Colon (tissue), 2 donors: ENCODE results near the gene TRMT2A.
"Not testable (repeated sequence)": the region's sequence is repeated elsewhere in the genome, so short reads cannot be mapped to it uniquely, and the experiment has no call there.

Experiments
- FAIRE-seq: peaks from 2 replicates; lab custom pipeline; 2012; peaks lifted over from hg19 to GRCh38; lab: Jason Lieb, UNC
- donor health status: control.
- donor health status: control.

The TRMT2A gene

DNA sequence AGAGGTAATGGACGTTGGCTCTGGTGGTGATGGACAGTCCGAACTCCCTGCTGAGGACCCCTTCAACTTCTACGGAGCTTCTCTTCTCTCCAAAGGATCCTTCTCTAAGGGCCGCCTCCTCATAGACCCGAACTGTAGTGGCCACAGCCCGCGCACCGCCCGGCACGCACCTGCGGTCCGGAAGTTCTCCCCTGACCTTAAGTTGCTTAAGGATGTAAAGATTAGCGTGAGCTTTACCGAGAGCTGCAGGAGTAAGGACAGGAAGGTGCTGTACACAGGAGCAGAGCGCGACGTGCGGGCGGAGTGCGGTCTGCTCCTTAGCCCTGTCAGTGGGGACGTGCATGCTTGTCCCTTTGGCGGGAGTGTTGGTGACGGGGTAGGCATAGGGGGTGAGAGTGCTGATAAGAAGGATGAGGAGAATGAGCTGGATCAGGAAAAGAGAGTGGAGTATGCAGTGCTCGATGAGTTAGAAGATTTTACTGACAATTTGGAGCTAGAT lies 30.9 kb downstream of the TRMT2A start:
- FAIRE-seq: no peak

DNA sequence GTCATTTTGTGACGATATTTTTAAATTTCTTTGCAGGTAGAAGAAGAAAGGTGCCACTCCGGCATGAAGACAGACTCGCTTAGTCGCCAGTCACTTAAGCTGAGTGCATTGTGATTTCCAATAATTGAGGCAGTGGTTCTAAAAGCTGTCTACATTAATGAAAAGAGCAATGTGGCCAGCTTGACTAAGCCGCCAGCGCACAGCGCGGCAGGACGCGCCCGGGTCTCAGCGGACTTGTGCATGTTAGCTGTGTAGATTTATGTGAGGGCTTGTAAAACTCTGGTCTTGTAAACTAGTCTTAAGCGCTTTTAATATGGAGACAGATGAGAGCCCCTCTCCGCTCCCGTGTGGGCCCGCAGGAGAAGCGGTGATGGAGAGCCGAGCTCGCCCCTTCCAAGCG lies 31.4 kb downstream of the TRMT2A start:
- FAIRE-seq: no peak

DNA sequence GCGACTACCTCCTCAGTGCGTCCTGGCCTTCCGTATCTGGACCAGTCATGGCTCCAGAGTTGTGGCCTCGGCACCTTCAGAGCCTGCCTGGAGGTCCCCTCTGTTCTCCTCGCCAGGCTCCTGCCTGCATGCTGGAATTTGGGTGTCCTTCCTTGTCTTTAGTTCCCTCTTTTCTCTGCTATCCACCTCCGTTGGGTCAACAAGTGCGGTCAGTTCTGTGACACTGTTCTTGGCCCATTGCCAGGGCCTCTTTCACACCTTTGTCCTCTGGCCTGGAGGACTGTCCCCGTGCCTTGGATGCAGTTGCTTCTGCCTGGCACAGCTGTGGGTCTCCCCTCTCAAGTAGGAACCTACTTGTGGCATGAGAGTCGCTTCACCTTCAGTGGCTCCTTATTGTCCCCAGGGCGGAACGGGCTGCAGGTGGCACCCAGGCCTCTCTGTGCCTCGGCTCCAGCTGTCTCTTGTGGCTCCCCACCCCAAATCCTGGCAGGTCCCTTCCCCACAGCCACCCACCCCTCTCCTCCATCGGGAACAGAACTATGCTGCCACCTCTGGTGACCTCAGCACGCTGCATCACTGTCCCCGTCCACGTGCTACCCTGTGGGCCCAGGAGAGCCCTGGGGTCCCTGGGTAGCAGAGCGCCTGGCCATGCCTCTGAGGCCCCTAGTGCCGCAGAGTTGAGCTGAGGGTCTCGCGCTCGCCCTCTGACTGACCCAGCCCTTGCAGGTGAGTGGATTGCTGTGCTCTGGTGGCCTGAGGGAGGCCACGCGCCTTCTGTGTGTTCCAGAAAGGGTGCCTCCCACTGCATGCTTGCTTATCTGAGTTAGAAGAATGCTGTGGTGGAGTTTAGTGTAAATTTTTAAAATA lies 32.2 kb downstream of the TRMT2A start:
- FAIRE-seq: no peak

DNA sequence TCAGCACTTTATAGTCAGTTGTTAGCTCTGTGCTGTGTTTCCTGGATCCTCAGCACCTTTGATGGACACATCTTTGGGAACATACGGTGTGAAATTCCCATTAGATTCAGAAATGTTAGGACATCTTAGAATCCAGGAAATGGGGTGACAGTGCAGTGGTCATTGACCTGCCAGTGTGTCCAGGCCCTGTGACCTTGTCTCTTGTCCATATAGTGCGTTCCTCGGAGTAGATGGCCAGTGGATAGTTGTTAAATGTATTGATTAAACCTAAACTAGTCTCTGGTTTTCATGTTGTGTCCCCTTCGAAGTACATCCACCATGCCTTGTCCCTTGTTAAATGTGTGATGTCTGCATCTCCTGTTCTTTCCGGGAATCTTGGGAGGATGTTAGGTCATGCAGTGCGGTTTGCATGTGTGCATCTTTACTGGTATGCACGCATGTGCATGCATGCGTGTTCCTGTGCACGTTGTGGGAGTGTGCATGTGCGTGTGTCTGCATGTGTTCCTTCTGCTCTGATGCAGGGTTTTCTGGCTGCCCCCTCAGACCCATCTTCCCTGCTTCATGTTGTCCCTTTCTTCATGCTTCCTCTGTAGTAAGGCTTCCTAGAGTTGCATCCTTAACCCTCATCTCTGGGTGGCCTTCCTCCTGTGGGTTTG lies 33.0 kb downstream of the TRMT2A start:
- no peak for FAIRE-seq

DNA sequence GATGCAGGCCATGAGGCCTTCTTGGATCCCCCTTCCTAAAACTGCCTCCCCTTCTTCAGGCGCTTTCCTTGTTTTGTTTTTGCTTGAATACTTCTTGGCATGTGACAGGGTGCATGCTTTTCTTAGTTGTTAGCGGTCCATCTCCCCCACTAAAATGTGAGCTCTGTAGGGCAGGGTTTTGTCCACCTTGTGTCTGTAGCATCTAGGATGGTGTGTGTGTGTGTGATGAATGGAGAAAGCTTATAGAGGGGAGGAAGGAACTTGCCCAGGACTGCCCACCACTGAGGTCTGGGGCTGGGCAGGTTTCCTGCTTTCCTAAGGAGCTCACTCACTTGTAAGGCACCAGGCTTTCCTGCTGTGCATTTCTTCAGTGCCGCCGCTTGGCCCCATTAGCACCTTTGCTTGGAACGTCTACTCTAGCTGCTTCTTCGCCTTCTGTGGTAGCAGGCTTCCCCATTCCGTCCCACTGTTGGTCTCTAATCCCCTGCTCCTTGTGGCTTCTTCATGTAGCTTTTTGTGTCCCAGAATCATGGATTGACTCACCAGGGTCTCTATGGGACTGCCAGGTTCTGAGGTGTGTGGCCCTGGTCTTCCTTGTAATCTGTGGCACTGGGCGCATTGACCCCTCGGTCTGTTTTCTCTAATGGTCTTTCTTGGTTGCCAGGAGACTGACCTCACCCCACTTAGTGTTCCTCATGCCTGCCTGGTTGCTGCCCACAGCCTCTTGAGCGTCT lies 33.7 kb downstream of the TRMT2A start:
- no peak for FAIRE-seq

DNA sequence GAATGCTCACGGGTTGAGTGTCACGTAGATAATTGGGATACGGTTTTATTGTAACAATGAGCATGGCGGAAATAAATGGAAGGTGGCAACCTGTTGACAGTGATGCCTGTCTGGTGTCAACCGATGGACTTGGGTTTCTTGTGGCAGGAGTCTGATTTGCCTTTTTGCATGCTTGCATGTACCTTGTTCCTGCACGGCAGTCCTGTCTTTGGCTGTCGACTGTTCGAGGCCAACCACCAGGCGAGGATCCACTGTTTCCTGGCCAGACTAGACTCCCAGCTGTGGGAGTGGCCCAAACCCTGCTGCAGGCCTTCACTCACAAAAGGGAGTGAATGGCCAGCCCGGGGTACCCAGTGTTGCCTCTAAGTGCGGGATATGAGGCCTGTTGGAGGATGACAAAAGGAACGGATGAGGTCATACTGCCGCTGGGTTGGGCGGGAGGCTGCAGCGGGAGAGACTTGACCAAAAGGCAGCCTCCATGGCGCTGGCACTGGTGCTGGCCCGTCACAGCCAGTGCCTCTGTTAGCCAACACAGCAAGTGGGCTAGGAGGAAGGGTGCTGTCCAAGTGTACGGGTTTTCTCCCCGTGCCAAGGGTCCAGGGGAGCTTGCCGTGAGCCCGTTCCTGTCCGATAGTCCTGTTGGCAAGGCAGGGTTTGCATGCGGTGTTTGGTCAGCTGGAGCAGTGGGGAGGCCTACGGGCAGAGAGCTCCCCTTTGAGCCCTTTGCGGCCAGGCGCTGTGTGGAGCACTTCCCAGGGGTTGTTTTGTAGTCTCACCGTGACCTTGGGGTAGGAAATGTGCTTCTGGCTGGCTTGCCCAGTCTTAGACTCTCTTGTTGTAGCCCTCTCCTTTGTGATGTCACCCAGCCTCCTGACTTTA lies 36.0 kb downstream of the TRMT2A start:
- no peak for FAIRE-seq

DNA sequence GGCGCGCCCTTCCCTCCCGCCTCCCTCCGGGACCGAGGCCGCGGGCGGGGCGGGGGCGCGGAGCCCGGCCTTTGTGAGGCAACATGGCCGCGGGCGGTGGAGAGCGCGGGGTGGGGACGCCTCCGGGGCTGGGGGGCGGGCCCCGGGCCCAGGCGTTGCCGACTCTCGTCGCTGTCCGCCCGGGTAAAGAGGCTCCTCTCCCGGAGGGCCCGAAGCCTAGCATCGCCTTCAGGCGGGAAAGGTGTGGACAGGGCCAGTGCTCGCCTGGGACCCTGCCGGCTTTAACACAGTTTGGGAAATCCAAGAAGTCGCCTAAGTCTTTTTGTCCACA lies 36.6 kb downstream of the TRMT2A start:
- FAIRE-seq: no peak

DNA sequence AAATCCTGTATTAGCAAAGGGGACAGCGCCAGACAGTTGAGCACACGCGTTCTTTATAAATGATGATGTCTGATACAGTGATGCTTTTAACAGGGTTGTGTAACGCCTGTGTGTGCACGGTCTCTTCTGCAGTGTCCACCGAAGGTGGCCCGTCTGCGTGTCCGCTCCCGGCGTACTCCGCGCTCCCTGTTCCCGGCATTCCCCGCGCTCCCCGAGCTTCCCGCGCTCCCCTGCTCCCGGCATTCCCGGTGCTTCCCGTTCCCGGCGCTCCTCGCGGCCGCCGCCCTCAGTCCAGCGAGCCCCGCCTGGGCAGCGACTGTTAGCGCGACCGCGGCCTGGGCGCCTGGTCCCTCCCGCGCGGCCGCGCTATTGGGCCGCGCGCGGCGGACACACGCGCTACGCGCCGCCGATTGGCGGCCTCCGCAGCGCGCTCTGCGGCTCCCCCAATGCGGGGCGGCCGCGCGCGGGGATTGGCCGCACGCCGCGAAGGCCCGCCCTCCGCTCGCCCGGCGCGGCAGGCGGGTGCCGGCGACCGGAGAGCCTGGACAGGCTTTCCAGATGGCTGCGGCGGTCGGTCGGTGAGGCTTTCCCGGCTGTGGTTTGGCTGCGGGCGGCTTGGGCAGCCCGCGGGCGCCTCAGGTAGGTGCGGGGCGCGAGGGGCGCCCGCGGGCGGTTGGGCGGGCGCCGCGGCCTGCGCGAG lies 37.1 kb downstream of the TRMT2A start, which contains the start of gene DGCR8:
Gene DGCR8, plus strand, starts transcription at position 497 of the 700 bp plus-strand sequence. CDS start 5,723 bp downstream, outside the sequence.
- FAIRE-seq: no peak

DNA sequence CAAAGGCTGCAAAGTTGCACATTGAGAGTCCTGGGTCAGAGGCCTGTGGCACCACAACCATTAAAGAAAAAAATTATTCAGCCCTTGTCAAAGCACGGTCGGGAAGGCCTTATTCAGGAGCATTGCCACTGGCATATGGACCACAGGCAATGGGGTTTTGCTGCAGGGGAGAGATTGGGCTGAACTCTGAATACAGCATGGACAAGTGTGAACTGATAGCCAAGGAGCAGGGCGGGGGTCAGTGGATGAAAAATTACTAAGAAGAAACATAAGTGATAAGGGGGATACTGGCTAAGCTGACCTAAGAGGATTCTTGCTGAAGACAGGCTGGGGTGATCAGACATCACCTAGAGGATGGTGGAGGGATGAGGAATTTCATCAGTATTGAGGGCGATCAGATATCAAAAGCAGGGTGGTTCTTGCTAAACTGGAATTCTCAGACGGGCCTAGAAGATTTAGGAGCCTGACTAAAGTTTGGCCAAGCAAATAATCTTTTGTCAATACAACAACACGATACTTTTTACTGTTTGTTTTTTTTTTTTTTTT lies 40.3 kb downstream of the TRMT2A start:
- no peak for FAIRE-seq

DNA sequence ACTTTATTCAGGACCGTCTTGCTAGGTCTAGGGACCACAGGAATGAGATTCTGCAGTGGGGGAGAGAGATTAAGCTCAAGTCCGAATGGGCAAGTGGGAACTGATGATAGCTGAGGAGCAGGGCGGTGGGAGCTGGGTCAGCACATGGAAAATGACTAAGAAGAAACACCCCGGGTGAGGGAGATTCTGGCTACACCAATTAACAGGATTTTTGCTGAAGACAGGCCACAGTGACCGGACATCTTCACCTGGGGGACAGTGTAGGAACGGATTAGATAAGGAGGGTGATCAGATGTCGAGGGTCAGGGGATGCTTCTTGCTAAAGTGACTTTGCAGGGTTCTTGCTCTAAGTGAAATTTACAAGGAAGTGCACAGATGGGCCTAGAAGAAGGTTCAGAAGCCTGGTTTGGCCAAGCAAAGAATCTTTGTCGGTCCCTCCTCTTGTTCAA lies 45.5 kb downstream of the TRMT2A start:
- FAIRE-seq: no peak

DNA sequence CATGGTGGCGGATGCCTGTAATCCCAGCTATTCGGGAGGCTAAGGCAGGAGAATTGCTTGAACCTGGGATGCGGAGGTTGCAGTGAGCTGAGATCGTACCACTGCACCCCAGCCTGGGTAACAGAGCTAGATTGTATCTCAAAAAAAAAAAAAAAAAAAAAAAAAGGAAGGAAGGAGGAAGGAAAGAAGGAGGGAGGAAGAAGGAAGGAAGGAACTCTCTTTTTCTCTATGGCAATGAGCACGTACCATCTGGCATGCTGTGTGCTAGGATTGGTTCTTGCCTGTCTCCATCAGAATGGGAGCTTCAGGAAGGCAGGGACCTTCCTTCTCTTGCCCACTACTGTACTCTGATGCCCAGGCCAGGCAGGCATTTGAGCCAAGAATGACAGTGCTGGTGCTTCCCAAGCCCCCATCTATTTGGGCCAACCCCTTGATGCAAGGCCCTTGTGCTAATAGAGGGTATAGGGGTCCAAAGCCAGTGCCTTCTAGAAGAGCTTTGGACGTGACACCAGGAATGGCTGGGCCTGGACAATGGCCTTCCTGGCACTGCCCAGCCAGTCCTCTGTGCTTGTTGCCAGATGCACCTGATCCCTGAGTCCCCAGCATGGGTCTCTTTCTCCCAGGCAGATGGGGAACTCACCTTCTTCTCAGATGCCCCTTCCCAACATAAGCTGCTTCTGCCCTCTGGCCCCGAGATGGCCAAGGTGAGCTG lies 47.5 kb downstream of the TRMT2A start:
- no peak for FAIRE-seq

DNA sequence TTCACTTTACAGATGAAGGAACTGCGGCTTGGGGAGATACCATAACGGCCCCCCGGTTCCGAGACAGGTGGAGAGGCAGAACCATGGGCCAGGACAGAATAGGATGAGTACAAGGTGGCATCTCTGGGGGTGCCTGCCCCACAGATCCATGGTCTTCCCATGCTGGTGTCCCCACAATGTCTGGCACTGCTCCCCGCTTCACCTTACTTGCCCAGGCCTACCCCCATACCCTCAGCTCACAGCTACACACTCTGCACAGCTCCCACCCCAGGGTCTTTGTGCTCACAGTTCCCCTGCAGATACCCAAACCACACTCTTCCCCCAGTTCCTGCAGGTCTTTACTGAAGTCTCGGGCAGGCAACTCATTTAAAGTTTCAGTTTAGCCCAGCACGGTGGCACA lies 48.4 kb downstream of the TRMT2A start:
- FAIRE-seq: no peak

DNA sequence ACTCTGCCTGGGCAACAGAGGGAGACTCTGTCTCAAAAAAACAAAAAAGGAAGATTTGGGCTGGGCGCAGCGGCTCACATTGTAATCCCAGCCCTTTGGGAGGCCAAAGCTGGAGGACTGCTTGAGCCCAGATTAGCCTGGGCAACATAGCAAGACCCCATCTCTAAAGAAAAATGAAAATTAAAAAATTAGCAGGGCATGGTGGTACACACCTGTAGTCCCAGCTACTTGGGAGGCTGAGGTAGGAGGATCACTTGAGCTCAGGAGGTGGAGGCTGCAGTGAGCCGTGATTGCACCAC lies 49.7 kb downstream of the TRMT2A start:
- not testable (repeated sequence) for FAIRE-seq

DNA sequence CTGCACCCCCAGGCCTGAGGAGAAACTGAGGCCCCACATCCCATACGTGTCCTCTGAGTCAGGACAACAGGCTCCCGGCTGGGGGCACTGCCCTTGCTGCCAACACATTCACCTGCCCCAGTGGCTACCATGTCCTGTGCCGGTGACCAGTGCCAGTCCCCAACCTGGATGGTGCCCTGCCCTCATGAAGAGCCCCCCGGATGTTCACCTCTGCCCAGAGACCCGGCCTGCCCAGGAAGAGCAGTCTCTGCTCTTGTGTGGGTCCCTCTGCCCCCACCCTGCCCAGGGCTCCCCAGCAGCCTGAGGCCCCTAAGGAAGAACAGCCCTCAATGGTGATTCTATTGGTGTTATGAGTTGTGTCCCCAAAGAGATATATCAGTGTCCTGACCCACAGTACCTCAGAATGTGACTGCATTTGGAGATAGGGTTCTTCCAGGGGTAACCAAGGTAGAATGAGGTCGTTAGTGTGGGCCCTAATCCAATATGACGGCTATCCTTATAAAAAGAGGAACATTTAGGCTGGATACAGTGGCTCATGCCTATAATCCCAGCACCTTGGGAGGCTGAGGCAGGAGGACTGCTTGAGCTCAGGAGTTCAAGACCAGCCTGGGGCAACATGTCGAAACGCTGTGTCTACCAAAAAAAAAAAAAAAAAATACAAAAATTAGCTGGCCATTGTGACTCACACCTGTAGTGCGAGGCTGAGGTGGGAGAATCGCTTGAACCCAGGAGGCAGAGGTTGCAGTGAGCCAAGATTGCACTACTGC lies 50.2 kb downstream of the TRMT2A start:
- FAIRE-seq: no peak

DNA sequence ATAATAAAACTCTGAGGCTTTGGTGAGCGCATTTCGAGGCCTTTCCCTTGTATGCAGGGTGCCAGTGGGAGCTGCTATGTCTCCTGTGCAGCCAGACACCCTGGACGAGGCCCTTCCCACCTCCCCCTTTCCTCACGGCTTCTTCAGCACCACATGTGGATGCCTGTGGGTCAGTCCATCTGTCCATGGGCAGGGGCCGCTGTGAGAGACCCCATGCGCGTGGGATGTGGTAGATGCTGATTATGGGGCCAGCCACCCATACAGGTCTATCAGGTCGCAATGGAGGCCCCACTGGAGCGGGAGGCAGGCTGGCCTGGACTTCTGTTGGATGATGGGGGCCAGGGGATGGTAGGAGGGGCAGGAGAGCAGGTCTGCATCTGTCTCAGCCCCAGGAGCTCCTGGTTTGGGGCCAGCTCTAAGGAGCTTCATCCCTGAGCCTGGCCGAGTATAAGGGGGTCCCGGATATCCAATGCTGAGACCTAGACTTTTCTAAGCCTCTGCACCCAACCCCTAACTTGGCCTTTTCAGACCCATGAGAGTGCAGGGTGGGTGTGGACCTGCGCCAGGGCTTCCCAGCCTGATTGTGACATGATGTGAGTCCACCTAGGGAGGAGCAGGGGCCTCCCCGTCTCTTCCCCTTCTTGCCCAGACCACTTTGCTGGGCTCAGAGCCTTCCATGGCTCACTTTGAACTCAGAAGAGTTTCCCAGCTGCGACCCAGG lies 51.0 kb downstream of the TRMT2A start:
- FAIRE-seq: no peak

DNA sequence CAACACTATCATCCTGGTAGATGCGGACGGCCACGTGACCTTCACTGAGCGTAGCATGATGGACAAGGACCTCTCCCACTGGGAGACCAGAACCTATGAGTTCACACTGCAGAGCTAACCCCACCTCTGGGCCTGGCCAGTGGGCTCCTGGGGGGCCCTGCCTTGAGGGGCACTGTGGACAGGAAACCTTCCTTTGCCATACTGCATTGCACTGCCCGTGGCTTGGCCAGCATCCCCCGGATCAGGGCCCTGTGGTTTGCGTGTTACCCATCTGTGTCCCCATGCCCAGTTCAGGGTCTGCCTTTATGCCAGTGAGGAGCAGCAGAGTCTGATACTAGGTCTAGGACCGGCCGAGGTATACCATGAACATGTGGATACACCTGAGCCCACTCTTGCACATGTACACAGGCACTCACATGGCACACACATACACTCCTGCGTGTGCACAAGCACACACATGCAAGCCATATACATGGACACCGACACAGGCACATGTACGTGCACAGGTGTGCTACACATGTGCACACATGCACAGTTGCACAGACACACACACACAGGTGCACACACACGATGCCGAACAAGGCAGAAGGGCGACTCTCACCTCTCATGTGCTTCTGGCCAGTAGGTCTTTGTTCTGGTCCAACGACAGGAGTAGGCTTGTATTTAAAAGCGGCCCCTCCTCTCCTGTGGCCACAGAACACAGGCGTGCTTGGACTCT lies 52.3 kb downstream of the TRMT2A start:
- no peak for FAIRE-seq

DNA sequence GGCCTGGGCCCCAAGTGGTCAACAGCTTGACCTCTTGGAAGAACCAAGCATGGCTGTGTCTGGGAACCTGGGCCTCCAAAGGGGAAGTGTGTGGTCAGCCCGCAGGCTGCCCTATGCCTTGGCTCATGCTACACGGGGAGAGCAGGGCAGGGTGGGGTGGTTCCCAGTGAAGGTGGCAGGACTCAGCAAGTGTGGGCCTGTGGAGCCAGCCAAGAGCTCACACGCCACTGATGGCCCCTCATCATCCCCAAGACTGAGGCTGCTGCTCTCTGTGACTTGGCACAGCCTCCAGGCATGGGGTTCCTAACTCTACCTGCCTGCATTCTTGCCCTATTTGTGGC lies 52.9 kb downstream of the TRMT2A start:
- FAIRE-seq: no peak
